WTC11 (cell line): Measurements from ENCODE around the gene ACHE. TPM values are rescaled to one million over a fixed set of nuclear protein-coding genes. Genes with fewer than 3 reads are reported as not detected.
"Not testable (repeated sequence)": the region's sequence is repeated elsewhere in the genome, so short reads cannot be mapped to it uniquely, and the experiment has no call there.

Source experiments
- ATAC-seq: fragments of 200-7000 bp; cut with Tn5 transposase; 2 replicates; pipeline ENCODE4 v1.10.0; 2021; ENCODE audit warnings: mild to moderate bottlenecking, moderate library complexity
- CTCF ChIA-PET: fragments of 300-600 bp; sonication (Branson Sonifier 250); formaldehyde crosslinking; loops from one replicate; lab custom pipeline; 2021; ENCODE audit warnings: antibody characterized with exemption; lab: Charles Lee
- POLR2A ChIA-PET: fragments of 350-600 bp; sonication (Branson Sonifier 250); formaldehyde crosslinking; loops from one replicate; lab custom pipeline; 2021; ENCODE audit warnings: antibody characterized with exemption; lab: Charles Lee
- DNase-seq: peaks from one replicate; pipeline ENCODE4 v3.0.0; 2021; ENCODE audit warnings: low spot score
- H3K27ac Mint-ChIP-seq: 2 replicates; pipeline ENCODE4 v1.8.0; 2021; ENCODE audit warnings: mixed read lengths
- H3K27me3 Mint-ChIP-seq: 2 replicates; pipeline ENCODE4 v1.8.0; 2021; ENCODE audit warnings: low read depth, mild to moderate bottlenecking, moderate library complexity, mixed read lengths
- H3K36me3 Mint-ChIP-seq: 2 replicates; pipeline ENCODE4 v1.8.0; 2021; ENCODE audit warnings: mixed read lengths
- H3K4me1 Mint-ChIP-seq: 2 replicates; pipeline ENCODE4 v1.8.0; 2022; ENCODE audit warnings: mixed read lengths
- H3K4me3 Mint-ChIP-seq: 2 replicates; pipeline ENCODE4 v1.8.0; 2021; ENCODE audit warnings: mild to moderate bottlenecking, moderate library complexity, mixed read lengths
- H3K9me3 Mint-ChIP-seq: 2 replicates; pipeline ENCODE4 v1.8.0; 2021; ENCODE audit warnings: mixed read lengths
- ATF6 ChIP-seq: sonication (generic); formaldehyde crosslinking; IDR thresholded peaks from 2 replicates; pipeline ENCODE4 v1.8.1; 2023; ENCODE audit warnings: mild to moderate bottlenecking, missing genetic modification reagents
- CDX4 ChIP-seq: fragments of 250-450 bp; sonication (Bioruptor Pico); IDR thresholded peaks from 2 replicates; pipeline ENCODE4 v1.9.0; 2021; ENCODE audit warnings: moderate library complexity, mild to moderate bottlenecking, inconsistent platforms, borderline replicate concordance
- ETV6 ChIP-seq: sonication (generic); formaldehyde crosslinking; IDR thresholded peaks from 2 replicates; pipeline ENCODE4 v1.8.1; 2022; ENCODE audit warnings: mild to moderate bottlenecking, missing genetic modification reagents
- FOXK1 ChIP-seq: sonication (generic); formaldehyde crosslinking; IDR thresholded peaks from 2 replicates; pipeline ENCODE4 v1.8.0; 2022; ENCODE audit warnings: mild to moderate bottlenecking, moderate library complexity, missing genetic modification reagents
- IRF2 ChIP-seq: sonication (generic); formaldehyde crosslinking; IDR thresholded peaks from 2 replicates; pipeline ENCODE4 v1.8.0; 2022; ENCODE audit warnings: low read depth, missing genetic modification reagents, borderline replicate concordance
- MAX ChIP-seq: sonication (generic); formaldehyde crosslinking; IDR thresholded peaks from 2 replicates; pipeline ENCODE4 v1.8.0; 2022; ENCODE audit warnings: mild to moderate bottlenecking, missing genetic modification reagents
- NFE2L1 ChIP-seq: sonication (generic); formaldehyde crosslinking; IDR thresholded peaks from 2 replicates; pipeline ENCODE4 v1.8.1; 2023; ENCODE audit warnings: missing genetic modification reagents
- SOX15 ChIP-seq: fragments of 250-450 bp; sonication (Bioruptor Pico); IDR thresholded peaks from 2 replicates; pipeline ENCODE4 v1.9.0; 2021; ENCODE audit warnings: mild to moderate bottlenecking
- SP1 ChIP-seq: sonication (generic); formaldehyde crosslinking; conservative IDR thresholded peaks from 2 replicates; pipeline ENCODE4 v1.8.1; 2022; ENCODE audit warnings: missing genetic modification reagents
- TCF7 ChIP-seq: sonication (generic); formaldehyde crosslinking; IDR thresholded peaks from 2 replicates; pipeline ENCODE4 v1.8.0; 2022; ENCODE audit warnings: mild to moderate bottlenecking, low read depth, missing genetic modification reagents, moderate library complexity
- ZBTB21 ChIP-seq: sonication (generic); formaldehyde crosslinking; IDR thresholded peaks from 2 replicates; pipeline ENCODE4 v1.8.1; 2023; ENCODE audit warnings: mild to moderate bottlenecking, missing genetic modification reagents, borderline replicate concordance
- total RNA-seq: library from RNA; stranded (reverse); gene quantifications from 3 replicates; pipeline ENCODE4 v1.2.3, GENCODE V29; 2021

ACHE gene
- total RNA-seq, 1 experiment from 2014 or later: 7.7 TPM

- no peak for TF ChIP-seq CDX4 (CRISPR knock-in tag)
- TF ChIP-seq ATF6 (CRISPR knock-in tag): no peak
- TF ChIP-seq MAX (CRISPR knock-in tag): no peak
- TF ChIP-seq NFE2L1 (CRISPR knock-in tag): no peak
- no peak for TF ChIP-seq SOX15 (CRISPR knock-in tag)
- TF ChIP-seq ETV6 (CRISPR knock-in tag): no peak
Measured at GRCh38 chr7:100942045-100942774, 46.5 kb upstream of the ACHE start (continued).

GRCh38 chr7:100936167-100936566, 40.5 kb upstream of the ACHE start:
- H3K4me3 Mint-ChIP-seq, ATAC-seq, CTCF ChIA-PET, H3K27me3 Mint-ChIP-seq, H3K4me1 Mint-ChIP-seq, H3K27ac Mint-ChIP-seq, POLR2A ChIA-PET, DNase-seq: not testable (repeated sequence)
- H3K9me3 Mint-ChIP-seq: peaks cover 35% of the 10 kb centered on the region
- H3K36me3 Mint-ChIP-seq: peaks cover 48% of the 10 kb centered on the region

GRCh38 chr7:100935381-100935780, 39.7 kb upstream of the ACHE start:
- peaks cover 51% of the 10 kb centered on the region for H3K36me3 Mint-ChIP-seq
- peaks cover 38% of the 10 kb centered on the region for H3K9me3 Mint-ChIP-seq
- H3K4me1 Mint-ChIP-seq, H3K4me3 Mint-ChIP-seq, H3K27me3 Mint-ChIP-seq, POLR2A ChIA-PET, H3K27ac Mint-ChIP-seq, DNase-seq, ATAC-seq: not testable (repeated sequence)
- CTCF ChIA-PET: interaction anchor here (0.6 kb wide), 1 partner anchor 142 kb away, joined by 3 read pairs; no protein-coding TSS in a partner anchor

GRCh38 chr7:100933734-100934133, 38.0 kb upstream of the ACHE start:
- H3K27ac Mint-ChIP-seq: no peak overlapping the region

GRCh38 chr7:100929808-100930174, 34.1 kb upstream of the ACHE start:
- ATAC-seq (no peak), DNase-seq (no peak)
- ChIA-PET CTCF (no interaction called here), POLR2A (no interaction called here)
- H3K9me3 Mint-ChIP-seq: peaks cover 16% of the 10 kb centered on the region
- no peak for TF ChIP-seq ZBTB21 (CRISPR knock-in tag)
- TF ChIP-seq IRF2: no peak
- TF ChIP-seq FOXK1 (CRISPR knock-in tag): no peak
- peak overlapping the region; percentile 97 for H3K27ac Mint-ChIP-seq
- H3K4me3 Mint-ChIP-seq: peak overlapping the region; percentile 17; the same call in 1 of the 2 replicates
- peaks cover 26% of the 10 kb centered on the region for H3K36me3 Mint-ChIP-seq
- H3K4me1 Mint-ChIP-seq: peaks cover 22% of the 10 kb centered on the region
- H3K27me3 Mint-ChIP-seq: no peaks in the 10 kb centered on the region; the same call in none of the 2 replicates

More at GRCh38 chr7:100933734-100934133, 38.0 kb upstream of the ACHE start:
- TF ChIP-seq SP1 (CRISPR knock-in tag) (0 out of 2 replicates have a peak, but pooled peaks have one; percentile 26), TCF7 (CRISPR knock-in tag) (no peak)
- Mint-ChIP-seq H3K36me3 (peaks cover 40% of the 10 kb centered on the region), H3K27me3 (no peaks in the 10 kb centered on the region; the same call in none of the 2 replicates), H3K9me3 (peaks cover 31% of the 10 kb centered on the region), H3K4me1 (peaks cover 22% of the 10 kb centered on the region), H3K4me3 (no peak overlapping the region)
- DNase-seq (peak; percentile 54), ATAC-seq (peak; percentile 85)
- ChIA-PET POLR2A (no interaction called here), CTCF (interaction anchor here (0.8 to 1.0 kb wide), 2 partner anchors 17 to 32 kb away, joined by 3 read pairs; no protein-coding TSS in a partner anchor)

- H3K27ac Mint-ChIP-seq: peak overlapping the region; percentile 13; the same call in 1 of the 2 replicates
- H3K27me3 Mint-ChIP-seq, CTCF ChIA-PET, POLR2A ChIA-PET, DNase-seq, ATAC-seq, H3K36me3 Mint-ChIP-seq: not testable (repeated sequence)
- peaks cover 13% of the 10 kb centered on the region for H3K9me3 Mint-ChIP-seq
- peak overlapping the region; percentile 12 for H3K4me3 Mint-ChIP-seq
- peaks cover 25% of the 10 kb centered on the region for H3K4me1 Mint-ChIP-seq
Measured at GRCh38 chr7:100923616-100924015, 27.9 kb upstream of the ACHE start.
